ENCODE results near the gene URB2. TPM values are rescaled to one million over a fixed set of nuclear protein-coding genes. Genes with fewer than 3 reads are reported as not detected.
"Not testable (repeated sequence)": the region's sequence is repeated elsewhere in the genome, so short reads cannot be mapped to it uniquely, and the experiment has no call there.

URB2 gene
- total RNA-seq, 1 donor, result 9.0 TPM

GRCh38 chr1:229620876-229621275, 5.2 kb upstream of the URB2 start:
- H3K27ac ChIP-seq (ENCODE audit: low read depth, low read length), result no peak overlapping the region
- H3K79me2 ChIP-seq (ENCODE audit: insufficient read depth, low read length), result peaks cover 93% of the 10 kb centered on the region
- peaks cover 25% of the 10 kb centered on the region for H3K4me1 ChIP-seq (ENCODE audit: insufficient read depth, low read length)
- H3K27me3 ChIP-seq (ENCODE audit: insufficient read depth, low read length), result no peaks in the 10 kb centered on the region
- no peak for TF ChIP-seq CTCF (IDR thresholded peaks at IDR 0.05; ENCODE audit: extremely low read depth, low read depth, low read length)
- H3K4me2 ChIP-seq (ENCODE audit: insufficient read depth, low read length), result no peak overlapping the region
- peak; percentile 68 for DNase-seq (ENCODE audit: insufficient read length, low spot score, missing footprints)
- no peak overlapping the region for H3K4me3 ChIP-seq (ENCODE audit: insufficient read depth, low read length)
- H2AFZ ChIP-seq (ENCODE audit: low read length), result no peak overlapping the region
- H4K20me1 ChIP-seq (ENCODE audit: insufficient read depth, low read length), result peaks cover 62% of the 10 kb centered on the region
- no peaks in the 10 kb centered on the region for H3K36me3 ChIP-seq (ENCODE audit: insufficient read depth, low read length)
- H3K9me3 ChIP-seq (ENCODE audit: low read depth, low read length), result no peaks in the 10 kb centered on the region

GRCh38 chr1:229621663-229622062, 4.4 kb upstream of the URB2 start:
- peaks cover 62% of the 10 kb centered on the region for H4K20me1 ChIP-seq (ENCODE audit: insufficient read depth, low read length)
- TF ChIP-seq CTCF (IDR thresholded peaks at IDR 0.05; ENCODE audit: extremely low read depth, low read depth, low read length), result no peak
- DNase-seq (ENCODE audit: insufficient read length, low spot score, missing footprints), result no peak

GRCh38 chr1:229622641-229623120, 3.4 kb upstream of the URB2 start:
- not testable (repeated sequence) for H3K4me2 ChIP-seq (ENCODE audit: insufficient read depth, low read length); H3K27ac ChIP-seq (ENCODE audit: low read depth, low read length); H3K27me3 ChIP-seq (ENCODE audit: insufficient read depth, low read length); H3K4me3 ChIP-seq (ENCODE audit: insufficient read depth, low read length); H2AFZ ChIP-seq (ENCODE audit: low read length); H3K36me3 ChIP-seq (ENCODE audit: insufficient read depth, low read length); H3K9me3 ChIP-seq (ENCODE audit: low read depth, low read length); DNase-seq (ENCODE audit: insufficient read length, low spot score, missing footprints)
- Histone ChIP-seq H4K20me1 (ENCODE audit: insufficient read depth, low read length) (peaks cover 55% of the 10 kb centered on the region), H3K4me1 (ENCODE audit: insufficient read depth, low read length) (peaks cover 35% of the 10 kb centered on the region), H3K79me2 (ENCODE audit: insufficient read depth, low read length) (peaks cover 92% of the 10 kb centered on the region)

More at GRCh38 chr1:229621663-229622062, 4.4 kb upstream of the URB2 start:
- no peaks in the 10 kb centered on the region for H3K9me3 ChIP-seq (ENCODE audit: low read depth, low read length)
- H3K4me1 ChIP-seq (ENCODE audit: insufficient read depth, low read length), result peaks cover 26% of the 10 kb centered on the region
- H3K4me2 ChIP-seq (ENCODE audit: insufficient read depth, low read length), result no peak overlapping the region
- no peak overlapping the region for H3K4me3 ChIP-seq (ENCODE audit: insufficient read depth, low read length)
- H3K36me3 ChIP-seq (ENCODE audit: insufficient read depth, low read length), result no peaks in the 10 kb centered on the region
- peaks cover 92% of the 10 kb centered on the region for H3K79me2 ChIP-seq (ENCODE audit: insufficient read depth, low read length)
- H3K27ac ChIP-seq (ENCODE audit: low read depth, low read length), result no peak overlapping the region
- no peak overlapping the region for H2AFZ ChIP-seq (ENCODE audit: low read length)
- H3K27me3 ChIP-seq (ENCODE audit: insufficient read depth, low read length), result no peaks in the 10 kb centered on the region

DNA sequence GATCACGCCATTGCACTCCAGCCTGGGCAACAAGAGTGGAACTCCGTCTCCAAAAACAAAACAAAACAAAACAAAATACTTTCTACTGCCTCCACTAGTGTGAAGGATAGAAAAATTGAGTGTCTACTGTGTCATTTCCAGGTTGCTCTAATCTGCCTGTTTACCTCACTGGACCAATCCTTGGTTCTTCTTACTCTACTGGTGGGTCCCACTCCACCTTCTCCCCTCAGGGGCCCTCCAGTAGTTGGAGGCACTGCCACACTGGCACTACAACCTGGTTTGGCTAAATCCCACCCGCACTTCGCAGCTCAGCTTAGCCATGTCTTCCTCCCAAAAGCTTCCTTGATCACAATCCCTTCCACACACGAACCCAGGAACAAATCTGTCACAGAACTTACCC, 2.8 kb upstream of the URB2 start:
- TF ChIP-seq CTCF (IDR thresholded peaks at IDR 0.05; ENCODE audit: extremely low read depth, low read depth, low read length), result no peak
- Histone ChIP-seq H3K79me2 (ENCODE audit: insufficient read depth, low read length) (peaks cover 90% of the 10 kb centered on the region), H3K4me2 (ENCODE audit: insufficient read depth, low read length) (no peak overlapping the region), H3K27me3 (ENCODE audit: insufficient read depth, low read length) (no peaks in the 10 kb centered on the region), H2AFZ (ENCODE audit: low read length) (no peak overlapping the region), H3K27ac (ENCODE audit: low read depth, low read length) (no peak overlapping the region), H3K9me3 (ENCODE audit: low read depth, low read length) (no peaks in the 10 kb centered on the region), H3K4me1 (ENCODE audit: insufficient read depth, low read length) (peaks cover 36% of the 10 kb centered on the region), H3K4me3 (ENCODE audit: insufficient read depth, low read length) (no peak overlapping the region), H4K20me1 (ENCODE audit: insufficient read depth, low read length) (peaks cover 52% of the 10 kb centered on the region), H3K36me3 (ENCODE audit: insufficient read depth, low read length) (no peaks in the 10 kb centered on the region)
- no peak for DNase-seq (ENCODE audit: insufficient read length, low spot score, missing footprints)
